ENCODE data around the gene TNFAIP6.

GRCh38 chr2:151408788-151409600, 51.6 kb downstream of the TNFAIP6 start:
- TF ChIP-seq CTCF (conservative IDR thresholded peaks at IDR 0.05; ENCODE audit: low read length): no peak
- no peak for TF ChIP-seq EZH2phosphoT487 (IDR thresholded peaks at IDR 0.05; ENCODE audit: borderline replicate concordance)

Measured in Loucy (cell line).